ENCODE measurements around the gene MYO5C. TPM values are rescaled to one million over a fixed set of nuclear protein-coding genes. Genes with fewer than 3 reads are reported as not detected.
A peak's percentile ranks its signal among the peaks of the same experiment; 100 is the strongest.

MYO5C gene
- total RNA-seq, 2 donors from 2014 or later: 19.1 to 26.7 TPM

DNA sequence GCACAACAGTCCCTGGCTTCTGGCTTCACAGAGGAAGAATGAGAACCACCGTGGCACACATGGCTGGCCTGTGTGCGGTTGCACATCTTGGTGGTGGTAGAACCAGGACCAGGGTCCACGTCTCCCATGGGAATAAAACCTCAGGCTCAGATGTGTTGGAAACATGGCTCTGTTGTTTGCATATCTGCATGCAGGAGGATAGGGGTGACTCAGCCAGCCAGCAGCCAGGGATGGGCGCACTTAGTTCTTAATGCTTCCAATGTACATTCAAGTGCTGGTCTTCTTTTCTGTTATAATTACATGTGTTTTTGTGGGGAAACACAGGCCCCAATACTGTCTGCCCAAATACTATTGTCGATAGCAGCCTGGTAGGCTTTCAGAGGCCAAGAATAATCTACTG lies 147.2 kb downstream of the MYO5C start:
- Mint-ChIP-seq H3K4me1 (peaks cover 17% of the 10 kb centered on the region), H3K36me3 (ENCODE audit: low read depth) (peaks cover 34% of the 10 kb centered on the region)

DNA sequence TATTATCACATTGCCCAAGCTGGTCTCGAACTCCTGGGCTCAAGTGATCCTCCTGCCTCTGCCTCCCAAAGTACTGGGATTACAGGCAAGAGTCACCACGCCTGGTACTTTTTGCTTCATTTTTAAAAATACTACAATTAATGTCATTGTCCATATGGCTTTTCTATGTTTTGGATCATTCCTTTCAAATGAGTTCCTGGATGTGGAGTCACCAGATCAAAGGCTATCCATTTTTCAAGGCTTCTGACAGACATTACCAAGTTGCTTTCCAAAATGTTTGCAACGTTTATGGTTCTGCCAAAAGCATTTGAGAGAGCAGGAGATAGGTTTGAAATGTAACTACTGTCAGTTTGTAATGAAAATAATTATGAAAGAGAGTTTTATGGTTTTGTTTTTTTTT lies 148.8 kb downstream of the MYO5C start:
- Histone ChIP-seq H3K4me3 (ENCODE audit: low read length) (no peak overlapping the region), H3K27me3 (ENCODE audit: control insufficient read depth, insufficient read depth, low read length, poor library complexity, severe bottlenecking) (no peaks in the 10 kb centered on the region), H3K27ac (ENCODE audit: low read depth, low read length) (no peak overlapping the region), H3K36me3 (ENCODE audit: control insufficient read depth, insufficient read depth, low read length) (peaks cover 5% of the 10 kb centered on the region), H3K9ac (ENCODE audit: extremely low read depth, low read length, poor library complexity, severe bottlenecking) (no peak overlapping the region), H3K9me3 (ENCODE audit: control insufficient read depth, low read length) (peaks cover 8% of the 10 kb centered on the region), H3K4me1 (ENCODE audit: control insufficient read depth, insufficient read depth, low read length) (peaks cover 8% of the 10 kb centered on the region)
- TF ChIP-seq, protein P1, sequence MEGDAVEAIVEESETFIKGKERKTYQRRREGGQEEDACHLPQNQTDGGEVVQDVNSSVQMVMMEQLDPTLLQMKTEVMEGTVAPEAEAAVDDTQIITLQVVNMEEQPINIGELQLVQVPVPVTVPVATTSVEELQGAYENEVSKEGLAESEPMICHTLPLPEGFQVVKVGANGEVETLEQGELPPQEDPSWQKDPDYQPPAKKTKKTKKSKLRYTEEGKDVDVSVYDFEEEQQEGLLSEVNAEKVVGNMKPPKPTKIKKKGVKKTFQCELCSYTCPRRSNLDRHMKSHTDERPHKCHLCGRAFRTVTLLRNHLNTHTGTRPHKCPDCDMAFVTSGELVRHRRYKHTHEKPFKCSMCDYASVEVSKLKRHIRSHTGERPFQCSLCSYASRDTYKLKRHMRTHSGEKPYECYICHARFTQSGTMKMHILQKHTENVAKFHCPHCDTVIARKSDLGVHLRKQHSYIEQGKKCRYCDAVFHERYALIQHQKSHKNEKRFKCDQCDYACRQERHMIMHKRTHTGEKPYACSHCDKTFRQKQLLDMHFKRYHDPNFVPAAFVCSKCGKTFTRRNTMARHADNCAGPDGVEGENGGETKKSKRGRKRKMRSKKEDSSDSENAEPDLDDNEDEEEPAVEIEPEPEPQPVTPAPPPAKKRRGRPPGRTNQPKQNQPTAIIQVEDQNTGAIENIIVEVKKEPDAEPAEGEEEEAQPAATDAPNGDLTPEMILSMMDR (conservative IDR thresholded peaks at IDR 0.05): no peak
- H3K4me1 Mint-ChIP-seq: peaks cover 17% of the 10 kb centered on the region
- H3K27me3 Mint-ChIP-seq (ENCODE audit: insufficient read depth): no peaks in the 10 kb centered on the region
- WGBS, 2 experiments (ENCODE audit: insufficient coverage in 1 of 2, insufficient read length in 1 of 2): 75 to 100% methylated on average over 1 to 3 of the region's 3 CpGs
- H3K27ac Mint-ChIP-seq: no peak overlapping the region
- no peak for DNase-seq
- H3K9me3 Mint-ChIP-seq: peaks cover 13% of the 10 kb centered on the region
- peaks cover 27% of the 10 kb centered on the region for H3K36me3 Mint-ChIP-seq (ENCODE audit: low read depth)
- H3K4me3 Mint-ChIP-seq: no peak overlapping the region

More for the DNA sequence above, 147.2 kb downstream of the MYO5C start:
- Histone ChIP-seq H3K4me1 (ENCODE audit: control insufficient read depth, insufficient read depth, low read length) (peaks cover 8% of the 10 kb centered on the region), H3K9me3 (ENCODE audit: control insufficient read depth, low read length) (peaks cover 8% of the 10 kb centered on the region), H3K27ac (ENCODE audit: low read depth, low read length) (no peak overlapping the region), H3K36me3 (ENCODE audit: control insufficient read depth, insufficient read depth, low read length) (peaks cover 8% of the 10 kb centered on the region), H3K9ac (ENCODE audit: extremely low read depth, low read length, poor library complexity, severe bottlenecking) (no peak overlapping the region), H3K27me3 (ENCODE audit: control insufficient read depth, insufficient read depth, low read length, poor library complexity, severe bottlenecking) (no peaks in the 10 kb centered on the region), H3K4me3 (ENCODE audit: low read length) (no peak overlapping the region)
- WGBS, 2 experiments (ENCODE audit: insufficient coverage in 1 of 2, insufficient read length in 1 of 2): 95 to 100% methylated on average over 3 to 5 of the region's 5 CpGs
- Mint-ChIP-seq H3K4me3 (no peak overlapping the region), H3K27ac (no peak overlapping the region), H3K9me3 (peaks cover 13% of the 10 kb centered on the region), H3K27me3 (ENCODE audit: insufficient read depth) (no peaks in the 10 kb centered on the region)
- DNase-seq: peak; percentile 27
- TF ChIP-seq, protein P1 (conservative IDR thresholded peaks at IDR 0.05): no peak

DNA sequence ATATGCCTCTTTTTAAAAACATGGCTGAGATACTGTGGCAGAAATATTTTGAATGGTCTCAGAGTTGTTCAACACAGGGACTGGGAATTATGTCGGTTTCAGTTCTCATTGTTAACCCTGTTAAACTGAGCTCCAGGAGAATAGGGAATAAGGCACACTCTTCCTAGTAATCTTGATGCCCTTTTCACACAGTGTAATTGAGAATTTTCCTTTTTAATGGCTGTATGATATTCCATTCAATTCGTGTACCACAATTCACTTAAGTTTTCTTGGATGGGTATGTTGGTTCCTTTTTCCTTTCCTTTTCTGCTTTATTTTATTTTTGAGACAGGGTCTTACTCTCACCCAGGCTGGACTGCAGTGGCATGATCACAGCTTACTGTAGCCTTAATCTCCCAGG lies 149.3 kb downstream of the MYO5C start:
- Histone ChIP-seq H3K4me3 (ENCODE audit: low read length) (no peak overlapping the region), H3K9ac (ENCODE audit: extremely low read depth, low read length, poor library complexity, severe bottlenecking) (no peak overlapping the region), H3K9me3 (ENCODE audit: control insufficient read depth, low read length) (peaks cover 8% of the 10 kb centered on the region), H3K27me3 (ENCODE audit: control insufficient read depth, insufficient read depth, low read length, poor library complexity, severe bottlenecking) (no peaks in the 10 kb centered on the region), H3K27ac (ENCODE audit: low read depth, low read length) (no peak overlapping the region), H3K4me1 (ENCODE audit: control insufficient read depth, insufficient read depth, low read length) (peaks cover 8% of the 10 kb centered on the region), H3K36me3 (ENCODE audit: control insufficient read depth, insufficient read depth, low read length) (peaks cover 5% of the 10 kb centered on the region)
- no peak for DNase-seq
- H3K27me3 Mint-ChIP-seq (ENCODE audit: insufficient read depth): no peaks in the 10 kb centered on the region
- H3K4me3 Mint-ChIP-seq: no peak overlapping the region
- peaks cover 17% of the 10 kb centered on the region for H3K4me1 Mint-ChIP-seq
- whole genome bisulfite sequencing, 2 experiments (ENCODE audit: insufficient coverage in 1 of 2, insufficient read length in 1 of 2): 95% methylated on average over 1 of the region's 2 CpGs; no CpG with 5 or more reads in 1 of the 2 experiments
- peaks cover 13% of the 10 kb centered on the region for H3K9me3 Mint-ChIP-seq
- no peak overlapping the region for H3K27ac Mint-ChIP-seq
- H3K36me3 Mint-ChIP-seq (ENCODE audit: low read depth): peaks cover 27% of the 10 kb centered on the region
- TF ChIP-seq, protein P1 (conservative IDR thresholded peaks at IDR 0.05): no peak

Measured in endodermal cell (in vitro differentiated cells).